HFF-Myc (cell line): ENCODE measurements around the gene EEF1G.
A peak's percentile ranks its signal among the peaks of the same experiment; 100 is the strongest.
"Not testable (repeated sequence)": the region's sequence is repeated elsewhere in the genome, so short reads cannot be mapped to it uniquely, and the experiment has no call there.

ENCODE experiments used
- DNase-seq: peaks from one replicate; pipeline ENCODE4 v3.0.0-alpha.2; 2011; ENCODE audit warnings: low read depth; ENCODE audit errors: extremely low read depth
- H3K4me3 ChIP-seq: replicated peaks from 2 replicates; pipeline ENCODE4 v1.5.1; 2011; ENCODE audit warnings: low read depth, mild to moderate bottlenecking, control low read depth, low read length
- TF ChIP-seq, protein P1 (sequence below): IDR thresholded peaks from 2 replicates; pipeline ENCODE4 v1.5.1; 2012; ENCODE audit warnings: mild to moderate bottlenecking, low read depth, low read length, control low read depth; ENCODE audit errors: missing control alignments

EEF1G gene

DNA sequence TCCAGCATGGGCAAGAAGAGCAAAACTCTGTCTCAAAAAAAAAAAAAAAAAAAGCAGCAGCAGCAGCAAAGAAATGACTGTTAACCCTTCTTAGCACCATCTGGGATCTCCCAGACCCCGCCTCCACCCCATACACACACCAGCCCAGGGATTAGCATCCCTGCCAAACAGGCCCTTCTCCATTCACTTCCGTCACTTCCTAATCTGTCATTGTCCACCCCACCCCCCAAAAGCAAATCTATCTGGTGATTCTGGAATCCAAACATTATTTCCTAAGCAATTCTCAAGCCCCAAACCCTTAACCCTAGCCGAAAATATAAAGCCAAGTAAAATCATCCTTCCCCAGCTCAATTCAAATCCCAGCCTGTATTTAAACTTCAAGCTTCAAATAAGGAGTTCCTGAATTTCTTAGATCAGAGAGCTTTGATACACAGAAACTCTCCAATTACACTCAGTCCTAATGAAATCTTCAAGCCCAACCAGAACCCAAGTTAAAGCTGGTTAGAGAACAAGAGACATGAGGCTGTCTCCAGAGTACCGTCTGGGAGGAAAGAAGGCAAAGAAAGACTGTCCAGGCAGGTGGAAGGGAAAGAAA lies 21.1 kb downstream of the EEF1G start:
- TF ChIP-seq, protein P1, sequence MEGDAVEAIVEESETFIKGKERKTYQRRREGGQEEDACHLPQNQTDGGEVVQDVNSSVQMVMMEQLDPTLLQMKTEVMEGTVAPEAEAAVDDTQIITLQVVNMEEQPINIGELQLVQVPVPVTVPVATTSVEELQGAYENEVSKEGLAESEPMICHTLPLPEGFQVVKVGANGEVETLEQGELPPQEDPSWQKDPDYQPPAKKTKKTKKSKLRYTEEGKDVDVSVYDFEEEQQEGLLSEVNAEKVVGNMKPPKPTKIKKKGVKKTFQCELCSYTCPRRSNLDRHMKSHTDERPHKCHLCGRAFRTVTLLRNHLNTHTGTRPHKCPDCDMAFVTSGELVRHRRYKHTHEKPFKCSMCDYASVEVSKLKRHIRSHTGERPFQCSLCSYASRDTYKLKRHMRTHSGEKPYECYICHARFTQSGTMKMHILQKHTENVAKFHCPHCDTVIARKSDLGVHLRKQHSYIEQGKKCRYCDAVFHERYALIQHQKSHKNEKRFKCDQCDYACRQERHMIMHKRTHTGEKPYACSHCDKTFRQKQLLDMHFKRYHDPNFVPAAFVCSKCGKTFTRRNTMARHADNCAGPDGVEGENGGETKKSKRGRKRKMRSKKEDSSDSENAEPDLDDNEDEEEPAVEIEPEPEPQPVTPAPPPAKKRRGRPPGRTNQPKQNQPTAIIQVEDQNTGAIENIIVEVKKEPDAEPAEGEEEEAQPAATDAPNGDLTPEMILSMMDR = no peak
- peak overlapping the region; percentile 38 for H3K4me3 ChIP-seq
- peak; percentile 62 for DNase-seq

DNA sequence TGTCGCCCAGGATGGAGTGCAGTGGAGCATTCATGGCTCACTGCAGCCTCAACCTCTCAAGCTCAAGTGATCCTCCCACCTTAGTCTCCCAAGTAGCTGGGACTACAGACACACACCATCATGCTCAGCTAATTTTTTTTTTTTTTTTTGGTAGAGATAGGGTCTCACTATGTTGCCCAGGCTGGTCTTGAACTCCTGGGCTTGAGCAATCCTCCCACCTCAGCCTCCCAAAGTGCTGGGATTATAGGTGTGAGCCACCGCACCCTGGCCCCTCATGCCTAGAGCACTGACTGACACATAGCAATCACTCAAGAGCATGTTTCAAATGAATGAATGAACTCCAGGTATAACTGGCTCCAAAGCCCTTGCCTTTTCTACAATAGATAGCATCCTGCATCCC lies 23.2 kb downstream of the EEF1G start:
- not testable (repeated sequence) for H3K4me3 ChIP-seq, DNase-seq

DNA sequence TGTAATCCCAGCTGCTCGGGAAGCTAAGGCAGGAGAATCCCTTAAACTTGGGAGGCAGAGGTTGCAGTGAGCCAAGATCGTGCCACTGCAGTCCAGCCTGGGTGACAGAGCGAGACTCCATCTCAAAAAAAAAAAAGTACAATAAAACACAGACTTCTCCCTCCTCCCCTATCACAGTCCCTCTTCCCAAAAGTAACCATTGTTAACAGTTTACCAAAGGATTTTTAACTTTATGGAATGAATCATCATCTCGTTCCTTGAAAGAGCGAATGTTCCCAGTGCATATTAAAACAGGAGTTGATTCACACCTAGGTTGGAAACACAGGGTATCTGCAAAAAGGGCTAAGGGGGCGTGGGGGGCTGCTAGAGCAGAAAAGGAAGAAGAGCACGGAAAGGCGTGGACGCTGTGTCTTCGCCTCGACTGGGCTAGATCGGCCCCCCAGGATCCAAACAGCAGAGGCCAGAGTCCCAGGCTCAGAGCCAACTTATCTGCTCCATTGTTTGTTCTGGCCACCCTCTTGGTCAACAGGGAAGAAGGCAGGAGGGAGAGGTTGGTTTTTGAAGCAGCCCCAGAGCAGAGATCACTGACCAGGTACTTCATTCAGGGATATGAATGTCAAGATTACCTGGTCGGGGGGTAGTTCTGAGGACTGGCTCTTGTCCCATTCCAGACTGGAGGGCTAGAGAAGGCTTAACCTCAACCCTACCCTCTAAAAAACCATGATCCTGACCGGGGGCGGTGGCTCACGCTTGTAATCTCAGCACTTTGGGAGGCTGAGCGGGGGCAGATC lies 25.0 kb downstream of the EEF1G start:
- TF ChIP-seq, protein P1 = no peak
- no peak overlapping the region for H3K4me3 ChIP-seq
- DNase-seq = no peak

DNA sequence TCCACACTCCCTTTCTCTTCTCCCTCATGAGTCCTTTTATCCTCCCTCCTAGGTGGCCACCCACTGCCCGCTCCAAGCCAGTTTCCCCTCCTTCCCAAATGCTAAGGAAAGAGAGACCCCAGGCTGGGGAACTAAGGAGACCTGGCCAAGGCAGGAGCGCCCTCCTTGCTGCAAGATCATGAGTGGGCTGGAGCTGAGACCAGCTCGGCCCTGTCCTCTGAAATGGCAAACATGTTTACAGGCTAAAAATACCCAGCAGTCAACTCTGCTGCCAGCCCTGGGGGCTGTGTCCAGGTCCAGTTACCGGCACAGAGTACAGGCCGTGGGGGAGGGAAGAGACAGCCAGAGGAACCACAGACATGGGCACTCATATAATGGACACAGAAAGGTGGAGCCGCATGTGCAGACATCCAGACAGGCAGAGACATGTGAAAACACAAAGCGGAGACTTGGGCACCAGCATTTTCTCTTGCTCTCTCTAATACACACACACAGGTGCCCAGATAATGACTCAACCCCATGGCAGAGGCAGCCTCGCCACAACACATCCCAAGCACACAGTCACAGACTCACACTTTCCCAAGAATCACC lies 25.9 kb downstream of the EEF1G start:
- peak overlapping the region; percentile 99 for H3K4me3 ChIP-seq
- DNase-seq = no peak
- TF ChIP-seq, protein P1 = no peak

DNA sequence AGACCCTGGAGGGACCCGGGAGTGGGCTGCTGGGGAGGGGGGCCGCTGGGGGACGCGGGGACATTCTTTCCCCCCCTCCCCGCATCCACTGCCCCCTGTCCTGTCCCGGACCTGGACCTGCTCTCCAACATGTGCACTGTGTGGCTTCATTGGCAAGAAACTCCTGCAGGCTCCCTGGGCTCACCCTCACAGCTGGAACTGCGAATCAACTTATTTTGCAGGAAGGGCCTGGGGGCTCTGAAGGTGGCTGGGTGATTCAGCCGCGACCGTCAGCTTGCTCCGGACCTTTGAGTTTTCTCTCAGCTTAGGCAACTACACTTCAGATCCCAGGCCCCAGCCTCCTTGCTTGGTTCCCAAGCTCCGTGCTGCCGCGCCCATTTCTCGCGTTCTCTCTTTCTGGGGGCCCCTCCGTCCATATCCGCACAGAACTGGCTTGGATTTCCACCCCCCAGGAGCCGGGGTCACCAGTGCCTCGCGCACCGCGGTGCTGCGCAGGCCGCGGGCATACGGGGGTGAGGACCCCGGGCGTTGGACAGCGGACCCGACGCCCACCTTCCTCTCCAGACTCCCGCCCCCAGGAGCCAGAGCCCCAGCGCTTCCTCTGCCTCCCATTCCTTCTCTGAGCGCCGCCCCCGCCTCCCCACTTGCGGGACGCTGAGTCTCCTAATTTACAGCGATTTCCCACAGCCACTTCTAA lies 26.6 kb downstream of the EEF1G start:
- TF ChIP-seq, protein P1 = no peak
- DNase-seq = no peak
- peak overlapping the region; percentile 99 for H3K4me3 ChIP-seq

DNA sequence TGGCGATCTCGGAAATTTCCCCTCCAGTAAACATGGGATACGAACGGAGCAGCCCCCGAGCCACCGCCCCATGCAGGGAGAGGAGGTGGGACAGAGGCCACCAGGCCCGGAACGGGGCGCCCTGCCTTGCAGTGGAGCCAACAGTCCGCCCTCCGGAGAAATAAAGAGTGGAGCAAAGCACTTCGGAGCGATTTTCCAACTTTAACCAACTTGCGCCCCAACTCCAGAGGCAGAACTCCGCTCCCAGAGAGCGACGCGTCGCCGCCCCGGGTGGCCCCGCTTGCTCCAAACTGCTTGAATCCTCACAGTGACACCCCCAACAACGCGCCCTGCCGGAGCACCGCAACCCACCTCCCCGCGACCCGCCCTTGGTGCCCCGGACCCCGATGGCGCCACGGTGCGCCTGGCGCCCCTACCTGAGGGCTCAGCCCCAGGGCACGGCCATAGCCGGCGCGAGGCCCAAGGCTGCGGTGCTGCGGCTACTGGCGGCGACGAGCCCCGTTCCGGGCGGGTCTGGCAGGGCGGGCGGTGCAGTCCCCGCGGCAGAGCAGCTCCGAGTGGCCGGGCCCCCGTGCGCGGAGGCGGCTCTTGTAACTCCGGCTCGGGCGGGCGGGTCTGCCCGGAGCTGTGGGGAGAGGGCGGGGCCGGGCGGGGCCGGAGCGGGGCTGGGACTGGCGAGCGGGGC lies 27.3 kb downstream of the EEF1G start, which contains the start of gene AHNAK:
AHNAK (minus strand) TSS at position 563 of the 685 bp plus-strand sequence. CDS start 10,708 bp downstream, outside the sequence.
- TF ChIP-seq, protein P1 = no peak
- H3K4me3 ChIP-seq = peak within 1 kb of the TSS; percentile 99
- DNase-seq = no peak
